GM19238 (cell line): Measurements from ENCODE around the gene CILP2.

Experiments used
- DNase-seq: peaks from one replicate; pipeline ENCODE4 v3.0.0; 2011; ENCODE audit warnings: low spot score; ENCODE audit not compliant: insufficient read length

CILP2 gene

DNA sequence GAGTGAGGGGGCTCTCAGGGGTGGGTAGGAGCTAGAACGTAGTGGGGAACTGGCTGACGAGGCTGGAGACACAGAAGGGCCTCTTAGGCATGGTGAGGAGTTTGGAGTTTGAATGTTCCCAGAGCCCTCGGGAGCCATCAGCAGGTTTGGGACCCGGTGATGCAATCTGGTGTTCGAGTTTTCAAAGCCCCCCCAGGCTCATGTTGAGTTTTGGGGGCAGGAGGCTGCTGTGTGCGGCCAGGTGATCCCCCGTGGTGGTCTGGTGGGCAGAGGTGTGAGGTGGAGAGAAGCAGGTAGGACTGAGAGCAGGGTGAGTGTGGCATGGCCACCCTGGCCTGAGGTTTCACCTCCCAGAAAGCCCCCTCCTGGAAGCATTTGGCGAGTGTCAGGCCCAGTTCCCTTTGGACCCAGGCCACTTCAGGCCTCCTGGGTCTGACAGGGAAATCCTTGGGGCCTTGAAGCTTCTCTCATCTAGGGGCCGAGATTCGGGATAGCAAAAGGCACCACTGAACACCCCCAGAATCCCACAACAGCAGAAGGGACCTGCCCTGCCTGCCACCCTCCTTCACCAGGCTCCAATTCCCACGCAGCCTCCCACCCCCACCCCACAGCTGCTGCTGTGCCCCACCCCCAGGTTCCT lies 8.2 kb upstream of the CILP2 start:
- no peak for DNase-seq

DNA sequence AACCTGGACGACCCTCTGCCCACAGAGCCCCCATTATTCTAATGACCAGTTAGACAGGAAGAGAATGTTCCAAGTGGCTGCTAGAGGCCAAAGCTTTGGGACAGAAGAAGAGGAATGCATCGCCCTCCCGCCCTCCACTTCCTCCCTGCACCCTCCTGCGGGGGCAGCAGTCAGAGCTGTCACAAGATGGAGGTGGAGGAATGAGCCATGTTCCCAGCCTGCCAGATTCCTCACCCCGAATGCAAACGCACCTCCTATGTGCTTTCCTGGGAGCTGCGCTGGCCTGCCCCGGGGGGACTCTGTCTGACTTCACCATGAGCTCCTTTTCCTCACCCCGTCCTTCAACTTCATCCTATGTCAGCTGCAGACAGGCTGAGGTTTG lies 7.7 kb upstream of the CILP2 start:
- DNase-seq = no peak

DNA sequence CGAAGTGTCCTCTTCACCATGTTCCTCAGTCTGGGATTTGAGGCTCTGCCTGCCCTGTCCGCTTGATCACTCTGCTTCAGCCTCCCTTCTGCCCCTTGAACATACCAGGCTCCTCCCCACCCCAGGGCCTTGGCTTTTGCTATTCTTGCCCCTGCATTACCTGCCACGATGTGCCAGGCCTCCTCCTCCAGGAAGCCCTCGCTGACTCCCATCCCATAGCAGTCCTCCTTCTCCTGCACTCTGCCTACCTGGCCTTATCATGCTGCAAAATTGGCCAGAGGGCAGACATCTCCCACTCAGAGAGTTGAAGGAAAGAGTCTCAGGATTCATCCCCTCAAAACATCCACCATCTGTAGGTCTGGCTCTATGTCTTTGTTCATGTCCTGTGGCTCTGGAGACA lies 7.2 kb upstream of the CILP2 start:
- DNase-seq = no peak

DNA sequence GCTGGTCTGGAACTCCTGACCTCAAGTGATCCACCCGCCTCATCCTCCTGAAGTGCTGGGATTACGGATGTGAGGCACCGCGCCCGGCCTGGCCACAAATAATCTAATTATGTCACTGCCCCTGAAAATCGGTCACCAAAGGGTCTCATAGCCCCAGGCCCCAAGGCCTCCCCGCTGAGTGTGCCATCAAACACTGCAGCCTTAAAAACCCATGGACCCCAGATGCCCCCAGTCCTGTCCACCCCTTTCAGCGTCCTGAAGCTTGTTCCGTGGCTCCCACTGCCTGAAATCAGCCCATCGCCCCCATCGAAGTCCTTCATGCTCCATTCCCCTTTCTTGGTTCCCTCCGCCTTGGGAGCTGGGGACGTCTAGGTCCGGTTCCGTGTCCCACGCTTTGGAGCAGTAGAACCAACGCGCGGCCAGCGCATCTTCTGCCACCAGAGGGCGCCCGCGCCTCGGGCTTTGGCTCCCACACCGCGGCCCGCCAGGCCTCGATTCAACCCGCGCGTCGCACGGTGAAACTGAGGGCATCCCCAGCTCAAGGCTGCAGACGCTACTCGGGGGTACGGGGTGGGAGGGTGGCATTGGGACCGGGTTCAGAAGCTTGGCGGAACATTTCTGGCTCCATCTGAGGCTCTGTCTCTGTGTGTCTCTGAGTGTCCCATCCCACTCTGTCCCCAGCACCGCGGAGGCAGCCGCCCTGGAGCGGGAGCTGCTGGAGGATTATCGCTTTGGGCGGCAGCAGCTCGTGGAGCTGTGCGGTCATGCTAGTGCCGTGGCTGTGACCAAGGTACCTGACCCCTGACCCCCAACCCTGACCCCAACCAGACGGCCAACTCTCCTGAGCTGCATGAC lies 5.9 kb upstream of the CILP2 start:
- DNase-seq = peak; percentile 85

DNA sequence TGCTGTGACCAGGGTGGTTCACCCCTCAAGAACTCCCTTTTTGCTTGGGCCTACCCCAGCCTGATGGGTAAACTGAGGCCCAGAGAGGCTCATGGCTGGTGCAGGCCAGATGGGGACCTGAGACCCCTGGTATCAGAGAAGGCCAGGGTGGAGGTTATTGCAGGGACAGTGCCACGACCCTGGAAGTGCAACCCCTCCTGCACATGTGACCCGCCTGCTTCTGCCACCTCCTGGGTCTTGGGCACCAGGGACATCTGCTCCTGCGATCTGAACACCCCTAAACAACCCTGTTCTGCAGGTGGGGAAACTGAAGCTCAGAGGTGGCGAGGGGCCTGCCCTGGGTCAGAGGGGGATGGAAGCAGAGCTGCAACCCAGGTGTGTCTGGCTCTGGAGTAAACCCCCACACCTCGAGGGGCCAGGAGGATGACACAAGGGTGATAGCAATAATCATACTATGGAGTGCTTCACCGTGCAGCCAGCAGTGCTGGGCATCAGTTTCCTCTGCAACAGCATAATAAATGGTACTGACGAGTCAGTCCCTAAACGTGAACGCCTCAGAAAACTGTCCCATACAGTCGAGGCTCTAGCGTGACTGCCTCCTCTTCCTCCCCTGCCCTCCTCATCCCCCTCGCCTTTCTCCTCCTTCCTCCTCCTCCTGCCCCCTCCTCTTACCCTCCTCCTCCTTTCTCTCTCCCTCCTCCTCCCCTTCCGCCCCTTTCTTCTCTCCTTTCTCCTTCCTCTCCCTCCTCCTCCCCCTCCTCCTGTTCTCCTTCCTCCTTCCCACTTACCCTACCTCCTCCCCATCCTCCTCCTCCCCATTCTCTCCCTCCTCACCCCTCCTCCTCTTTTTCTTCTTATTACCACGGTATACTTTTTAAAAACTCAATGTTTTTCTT lies 5.0 kb upstream of the CILP2 start:
- DNase-seq = no peak

DNA sequence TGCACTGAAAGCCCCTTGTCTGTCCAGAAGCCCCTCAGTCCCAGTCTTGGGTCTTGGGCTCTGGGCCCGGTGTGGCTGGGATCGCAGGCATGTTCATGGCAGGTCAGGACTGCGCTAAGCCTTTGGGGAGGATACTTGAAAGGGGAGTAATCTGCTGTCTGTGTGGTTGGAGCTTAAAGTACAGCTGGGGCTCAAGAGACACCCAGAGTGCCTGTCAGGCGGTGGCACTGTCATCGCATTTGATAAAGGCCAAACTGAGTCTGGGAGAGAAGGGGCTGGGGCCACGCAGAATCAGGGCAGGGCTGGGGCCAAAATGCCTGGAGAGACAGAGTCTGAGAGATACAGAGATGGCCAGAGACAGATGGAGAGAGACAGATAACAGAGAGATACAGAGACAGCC lies 4.2 kb upstream of the CILP2 start:
- no peak for DNase-seq

DNA sequence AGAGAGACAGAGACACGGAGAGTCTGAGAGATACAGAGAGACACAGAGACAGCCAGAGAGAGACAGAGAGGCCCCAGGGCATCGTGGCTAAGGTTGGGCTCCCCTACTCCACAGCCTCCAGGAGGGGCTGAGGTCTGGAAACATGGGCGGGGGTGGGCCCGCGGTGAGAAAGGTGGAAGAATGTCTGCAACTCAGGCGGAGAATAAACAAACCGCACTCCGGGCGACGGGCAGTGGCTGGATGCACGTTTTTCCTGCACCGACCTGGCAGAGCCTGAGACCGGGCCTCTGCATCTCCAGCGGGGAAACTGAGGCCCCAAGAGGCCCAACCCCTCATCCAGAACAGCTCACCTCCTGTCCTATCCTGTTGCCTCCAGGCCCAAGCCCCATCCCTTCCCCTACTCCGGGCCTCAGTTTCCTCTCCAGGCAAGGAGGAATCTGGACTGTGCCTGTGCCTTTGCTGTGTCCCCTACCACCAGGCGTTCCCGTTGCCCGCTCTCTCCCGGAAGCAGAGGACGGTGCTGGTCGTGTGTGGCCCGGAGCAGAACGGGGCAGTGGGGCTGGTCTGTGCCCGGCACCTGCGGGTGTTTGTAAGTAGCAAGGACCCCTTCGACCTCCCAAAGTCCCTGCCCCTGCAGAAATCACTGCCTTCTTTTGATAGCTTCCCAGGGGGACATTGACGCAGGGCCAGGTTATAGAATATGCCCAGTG lies 3.4 kb upstream of the CILP2 start:
- DNase-seq = no peak

DNA sequence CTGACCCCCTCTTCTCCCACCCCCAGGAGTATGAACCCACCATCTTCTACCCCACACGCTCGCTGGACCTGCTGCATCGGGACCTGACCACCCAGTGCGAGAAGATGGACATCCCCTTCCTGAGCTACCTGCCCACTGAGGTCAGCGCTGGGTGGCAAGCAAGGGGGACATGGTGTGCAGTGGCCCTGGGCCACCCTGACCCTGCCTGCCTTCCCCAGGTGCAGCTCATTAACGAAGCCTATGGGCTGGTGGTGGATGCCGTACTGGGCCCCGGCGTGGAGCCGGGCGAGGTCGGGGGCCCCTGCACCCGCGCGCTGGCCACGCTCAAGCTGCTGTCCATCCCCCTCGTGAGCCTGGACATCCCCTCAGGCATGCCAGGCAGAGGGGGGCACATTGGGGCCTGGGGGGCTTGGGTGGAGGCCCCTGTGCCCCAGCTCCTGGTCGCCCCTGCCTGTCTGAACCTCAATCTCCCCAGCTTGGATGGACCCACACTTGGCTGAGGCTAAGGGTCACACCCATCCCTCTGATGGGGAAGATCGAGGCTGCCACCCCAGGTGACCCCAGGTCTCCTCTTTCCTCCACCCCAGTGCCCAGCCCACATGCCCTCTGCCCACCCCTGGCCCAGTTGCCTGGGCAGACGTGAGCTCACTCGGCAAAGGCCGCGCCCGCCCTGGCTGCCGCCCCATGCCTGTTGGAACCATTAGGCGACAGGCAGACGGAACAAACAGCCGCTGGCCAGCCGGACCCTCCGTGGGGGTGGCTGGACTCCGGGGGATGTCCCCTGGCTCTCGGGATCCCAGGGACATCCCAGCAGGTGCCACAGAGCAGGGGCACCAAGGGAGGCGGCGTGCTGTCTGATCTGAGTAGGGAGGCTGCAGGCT lies 2.5 kb upstream of the CILP2 start:
- no peak for DNase-seq

DNA sequence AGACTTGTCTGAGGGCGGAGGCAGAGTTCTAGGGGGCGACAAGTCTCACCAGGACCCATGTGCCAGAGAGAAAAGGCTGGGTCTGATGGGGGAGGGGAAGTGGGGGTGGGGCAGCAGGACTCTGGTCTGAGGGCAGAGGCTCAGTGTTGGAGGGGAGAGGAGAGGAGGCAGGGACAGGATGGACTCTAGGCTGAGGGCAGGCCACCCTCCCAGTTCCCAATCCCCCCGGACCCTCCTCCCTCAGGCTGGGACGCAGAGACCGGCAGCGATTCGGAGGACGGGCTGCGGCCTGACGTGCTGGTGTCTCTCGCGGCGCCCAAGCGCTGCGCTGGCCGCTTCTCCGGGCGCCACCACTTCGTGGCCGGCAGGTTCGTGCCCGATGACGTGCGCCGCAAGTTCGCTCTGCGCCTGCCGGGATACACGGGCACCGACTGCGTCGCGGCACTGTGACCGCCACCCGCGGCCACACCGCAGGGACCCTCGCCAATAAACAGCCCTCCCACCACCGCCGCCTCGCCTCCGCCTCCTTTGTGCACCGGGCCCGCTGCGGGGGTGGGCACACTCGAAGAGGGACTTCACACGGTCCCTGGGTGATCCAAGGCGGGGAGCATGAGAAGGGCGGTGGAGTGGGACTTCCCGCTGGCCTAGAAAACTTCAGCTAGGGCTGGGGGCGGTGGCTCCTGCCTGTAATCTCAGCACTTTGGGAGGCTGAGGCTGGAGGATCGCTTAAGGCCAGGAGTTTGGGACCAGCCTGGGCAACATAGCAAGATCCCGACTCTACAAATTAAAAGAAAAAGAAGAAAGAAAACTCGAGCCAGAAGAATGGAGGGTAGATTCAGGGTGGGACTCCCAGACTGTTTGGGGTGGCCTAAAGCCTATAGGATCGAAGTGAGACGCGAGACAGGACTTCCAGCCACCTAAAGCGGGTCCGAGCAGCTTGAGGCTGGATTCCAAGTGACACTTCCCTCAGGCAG lies 703 bp upstream of the CILP2 start:
- DNase-seq = no peak

DNA sequence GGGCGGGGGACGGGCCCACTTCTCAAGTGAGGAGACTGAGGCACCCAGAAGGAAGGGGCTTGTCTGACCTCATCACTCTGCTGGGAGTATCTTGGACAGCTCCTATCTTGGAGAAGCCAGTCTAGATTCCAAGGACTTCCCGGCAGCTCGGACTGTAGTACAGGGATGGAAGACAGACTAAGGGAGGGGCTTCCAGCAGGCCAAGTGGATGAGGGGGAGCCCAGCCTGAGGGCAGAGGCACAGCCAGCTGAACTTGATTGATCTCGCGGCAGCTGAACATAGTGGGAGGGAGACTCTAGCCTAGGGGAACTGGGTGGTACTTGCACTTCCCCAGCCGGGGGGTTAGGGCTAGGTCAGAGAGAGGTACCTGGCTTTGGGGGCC lies 711 bp downstream of the CILP2 start:
- DNase-seq = no peak

DNA sequence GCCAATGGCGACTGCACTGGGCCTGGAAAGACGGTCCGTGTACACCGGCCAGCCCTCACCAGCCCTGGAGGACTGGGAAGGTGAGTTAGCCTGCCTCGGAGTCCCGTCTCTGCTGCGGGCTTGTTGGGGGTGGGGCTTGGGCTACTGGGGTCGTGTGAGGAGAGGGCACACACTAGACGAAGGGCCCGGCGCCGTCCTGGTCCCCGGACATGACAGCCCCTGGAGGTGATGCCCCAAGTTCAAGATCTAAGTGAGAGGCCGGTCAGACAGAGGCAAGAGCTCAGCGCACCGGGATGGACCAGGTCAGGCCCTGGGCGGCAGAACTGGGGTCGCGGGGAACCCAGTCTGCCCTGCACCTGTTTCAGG lies 1.6 kb downstream of the CILP2 start:
- no peak for DNase-seq

DNA sequence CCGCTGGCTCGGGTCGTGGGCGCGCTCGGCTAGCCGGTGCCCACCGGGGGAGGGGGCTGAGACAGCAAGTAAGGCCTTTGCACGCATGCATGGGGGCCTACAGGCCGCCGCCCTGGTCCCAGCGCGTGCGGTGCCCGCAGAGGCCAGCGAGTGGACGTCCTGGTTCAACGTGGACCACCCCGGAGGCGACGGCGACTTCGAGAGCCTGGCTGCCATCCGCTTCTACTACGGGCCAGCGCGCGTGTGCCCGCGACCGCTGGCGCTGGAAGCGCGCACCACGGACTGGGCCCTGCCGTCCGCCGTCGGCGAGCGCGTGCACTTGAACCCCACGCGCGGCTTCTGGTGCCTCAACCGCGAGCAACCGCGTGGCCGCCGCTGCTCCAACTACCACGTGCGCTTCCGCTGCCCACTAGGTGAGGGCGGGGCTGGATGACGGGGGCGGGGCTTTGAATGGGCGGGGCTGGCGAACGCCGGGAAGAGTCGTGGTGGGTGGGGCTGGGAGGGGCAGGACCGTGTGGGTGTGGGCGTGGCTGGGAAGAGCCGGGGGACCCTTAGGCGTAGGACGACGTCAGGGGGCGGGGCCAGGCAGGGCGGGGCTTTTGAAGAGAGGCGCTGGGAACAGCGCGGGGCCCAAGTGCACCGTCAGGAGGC lies 2.1 kb downstream of the CILP2 start:
- no peak for DNase-seq

DNA sequence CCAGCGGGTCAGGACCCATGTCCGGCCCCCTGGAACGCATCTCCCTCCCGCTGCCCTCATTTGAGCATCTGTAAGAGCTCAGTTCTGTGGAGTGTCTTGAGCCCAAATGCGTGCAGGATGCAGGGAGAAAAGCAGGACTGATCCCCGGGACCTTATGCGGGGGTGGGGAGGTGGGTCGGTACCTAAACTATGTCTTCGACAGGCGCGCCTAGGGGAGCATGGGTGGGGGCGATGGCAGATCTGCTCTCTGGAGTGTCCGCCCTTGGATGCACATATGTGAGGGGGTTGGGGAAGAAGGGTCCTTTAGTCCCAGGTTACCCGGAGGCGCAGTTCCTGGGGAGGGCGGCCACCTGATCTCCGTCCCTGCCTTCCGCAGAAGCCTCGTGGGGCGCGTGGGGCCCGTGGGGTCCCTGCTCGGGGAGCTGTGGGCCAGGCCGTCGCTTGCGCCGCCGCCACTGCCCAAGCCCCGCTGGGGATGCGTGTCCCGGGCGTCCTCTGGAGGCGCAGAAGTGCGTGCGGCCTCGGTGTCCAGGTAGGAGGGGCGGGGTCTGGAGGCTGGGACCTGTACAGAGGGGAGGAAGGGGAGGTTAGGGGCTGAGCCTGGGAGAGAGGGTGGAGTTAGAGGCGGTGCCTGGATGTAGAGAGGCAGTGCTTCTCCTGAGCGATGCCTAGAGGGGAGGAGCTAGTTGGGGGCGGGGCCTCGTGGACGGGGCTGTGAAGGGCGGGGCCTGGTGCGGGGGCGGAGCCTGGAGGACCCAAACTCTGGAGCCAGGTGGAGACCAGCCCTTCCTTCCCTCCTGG lies 2.9 kb downstream of the CILP2 start:
- peak; percentile 64 for DNase-seq

DNA sequence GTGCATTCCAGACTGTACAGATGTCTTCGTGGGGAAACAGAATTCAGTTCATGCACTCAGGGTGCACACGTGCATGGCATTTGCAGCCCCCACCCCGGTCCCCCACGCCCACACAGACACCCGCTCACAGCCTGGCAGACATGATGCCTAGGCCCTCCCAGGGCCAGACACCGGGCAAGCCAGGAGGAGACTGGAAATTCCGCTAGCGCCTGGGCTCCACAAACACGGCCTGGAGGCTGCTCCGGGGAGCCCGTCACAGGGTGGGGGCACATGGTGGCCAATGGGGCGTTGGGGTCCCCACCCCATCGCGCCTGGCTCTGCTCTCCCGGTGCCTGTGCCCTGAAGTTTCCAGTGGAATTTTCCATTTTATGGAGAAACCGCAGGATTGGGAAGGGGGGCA lies 3.6 kb downstream of the CILP2 start:
- no peak for DNase-seq

DNA sequence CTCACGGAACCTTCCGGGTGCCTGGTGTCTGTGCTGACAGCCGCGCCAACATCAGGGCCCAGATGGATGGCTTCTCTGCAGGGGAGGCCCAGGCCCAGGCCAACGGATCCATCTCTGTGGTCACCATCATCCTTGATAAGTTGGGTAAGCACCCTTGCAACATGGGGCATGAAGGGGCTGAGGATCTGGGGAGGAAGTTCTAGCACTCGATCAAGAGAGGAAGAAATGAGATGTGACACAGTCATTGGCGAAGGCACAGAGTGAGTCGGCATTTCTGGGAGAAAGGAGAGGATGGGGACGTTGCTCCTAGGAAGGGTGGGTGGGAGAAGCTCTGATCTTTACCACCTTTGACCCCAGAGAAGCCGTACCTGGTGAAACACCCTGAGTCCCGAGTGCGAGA lies 4.4 kb downstream of the CILP2 start:
- DNase-seq = no peak

DNA sequence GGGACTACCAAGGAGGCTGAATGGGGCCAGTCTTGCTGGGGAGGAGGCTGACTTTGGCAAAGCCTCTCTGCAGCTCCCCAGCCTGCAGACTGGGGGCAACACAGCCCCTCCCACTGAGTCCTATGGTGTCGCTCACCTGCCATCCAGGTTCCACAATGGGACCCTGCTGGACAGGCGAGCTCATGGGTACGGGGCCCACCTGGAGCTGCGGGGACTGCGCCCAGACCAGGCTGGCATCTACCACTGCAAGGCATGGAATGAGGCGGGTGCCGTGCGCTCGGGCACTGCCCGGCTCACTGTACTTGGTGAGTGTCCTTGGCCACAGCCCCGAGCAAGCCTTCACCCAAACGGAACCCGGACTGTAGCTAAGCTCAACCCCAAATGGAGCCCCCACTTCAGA lies 5.0 kb downstream of the CILP2 start:
- DNase-seq = no peak

DNA sequence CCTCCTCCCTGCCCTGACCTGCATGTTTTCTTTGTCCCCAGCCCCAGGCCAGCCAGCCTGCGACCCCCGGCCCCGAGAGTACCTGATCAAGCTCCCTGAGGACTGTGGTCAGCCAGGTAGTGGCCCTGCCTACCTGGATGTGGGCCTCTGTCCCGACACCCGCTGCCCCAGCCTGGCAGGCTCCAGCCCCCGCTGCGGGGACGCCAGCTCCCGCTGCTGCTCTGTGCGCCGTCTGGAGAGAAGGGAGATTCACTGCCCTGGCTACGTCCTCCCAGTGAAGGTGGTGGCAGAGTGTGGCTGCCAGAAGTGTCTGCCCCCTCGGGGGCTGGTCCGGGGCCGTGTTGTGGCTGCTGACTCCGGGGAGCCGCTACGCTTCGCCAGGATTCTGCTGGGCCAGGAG lies 5.6 kb downstream of the CILP2 start:
- no peak for DNase-seq
